HG03159 (cell line): Measurements from ENCODE around the gene PLSCR4.
"Not testable (repeated sequence)": the region's sequence is repeated elsewhere in the genome, so short reads cannot be mapped to it uniquely, and the experiment has no call there.

Experiments used
- ATAC-seq: cut with Tn5 transposase; IDR thresholded peaks from one replicate; pipeline ENCODE4 v1.9.1; 2021; ENCODE audit warnings: mild to moderate bottlenecking, moderate library complexity; ENCODE audit not compliant: unreplicated experiment

The PLSCR4 gene

DNA sequence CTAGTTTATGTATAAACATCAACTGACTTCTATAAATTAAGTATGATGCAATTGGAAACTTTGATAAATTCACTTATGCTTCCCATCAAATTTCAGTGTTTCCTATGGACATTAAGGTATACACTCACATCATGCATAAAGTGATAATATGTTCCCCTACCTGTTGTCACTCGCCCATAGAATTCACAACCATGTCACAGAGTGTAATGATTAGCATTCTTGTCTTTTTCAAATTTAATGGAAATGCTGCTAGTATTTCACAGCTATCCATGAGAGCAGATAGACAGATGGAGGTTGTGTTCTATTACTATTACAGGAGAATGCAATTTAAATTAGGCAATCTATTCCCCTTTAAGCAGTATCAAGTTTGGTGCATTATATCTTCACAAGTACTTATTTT is 984 bp downstream of the PLSCR4 start:
- no peak for ATAC-seq

- no peak for ATAC-seq
Measured at GRCh38 chr3:146247911-146248310, 3.0 kb downstream of the PLSCR4 start.

DNA sequence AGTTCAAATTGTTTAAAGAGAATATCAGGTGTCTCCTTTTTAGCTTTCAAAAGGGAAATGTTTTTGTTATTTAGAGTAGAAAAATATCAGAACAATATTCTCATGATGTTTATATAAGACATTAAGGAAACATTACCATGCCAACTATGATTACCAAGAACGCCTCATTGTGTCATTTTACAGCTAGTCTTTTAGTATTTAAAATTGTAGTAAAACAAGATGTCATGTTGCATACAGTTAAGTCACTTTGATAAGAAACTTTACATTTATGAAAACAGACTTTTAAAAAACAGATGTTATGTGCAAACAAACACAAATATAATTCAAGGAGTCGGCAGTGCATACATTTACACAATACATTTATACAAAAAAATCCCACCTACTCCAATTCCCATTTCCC is 4.4 kb downstream of the PLSCR4 start:
- ATAC-seq = no peak

DNA sequence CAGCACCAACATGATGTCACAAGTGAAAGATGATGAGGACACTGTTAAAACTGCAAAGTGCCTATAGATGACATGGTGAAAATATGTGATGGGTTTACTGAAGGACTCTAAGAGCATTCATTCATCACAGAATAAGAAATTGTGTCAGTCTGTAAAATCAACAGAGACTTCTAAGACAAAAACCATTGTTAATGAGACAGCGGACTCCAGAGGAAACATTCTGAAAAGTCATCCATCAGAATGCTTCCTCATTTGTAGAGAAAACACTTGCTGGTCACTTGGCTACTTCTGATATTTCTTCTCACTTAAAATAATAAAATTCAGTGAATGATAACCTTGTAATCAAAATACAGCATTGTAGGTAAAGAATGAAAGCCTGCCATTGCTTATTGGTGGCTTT is 7.3 kb downstream of the PLSCR4 start:
- no peak for ATAC-seq

- no peak for ATAC-seq
Measured at GRCh38 chr3:146241523-146242240, 9.2 kb downstream of the PLSCR4 start.

DNA sequence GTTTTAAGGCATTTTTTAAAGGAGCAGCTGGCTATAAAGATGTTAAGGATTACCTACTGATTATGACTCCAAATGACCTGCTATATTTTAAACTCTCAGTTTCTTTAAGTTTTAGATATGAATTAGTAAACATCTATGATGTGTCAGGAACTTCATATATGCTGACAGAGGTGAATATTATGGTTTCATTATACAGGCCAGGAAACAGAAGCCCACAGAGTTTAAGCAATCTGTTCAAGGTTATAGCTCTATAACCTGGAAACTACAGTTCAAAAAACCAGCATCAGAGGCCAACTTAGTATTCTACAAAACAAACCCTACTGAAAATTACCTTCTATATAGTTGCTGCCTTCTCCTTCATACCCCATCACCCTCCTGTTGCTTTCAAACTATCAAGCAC is 17.4 kb downstream of the PLSCR4 start:
- ATAC-seq = no peak

- no peak for ATAC-seq
Measured at GRCh38 chr3:146227486-146227885, 23.4 kb downstream of the PLSCR4 start.

DNA sequence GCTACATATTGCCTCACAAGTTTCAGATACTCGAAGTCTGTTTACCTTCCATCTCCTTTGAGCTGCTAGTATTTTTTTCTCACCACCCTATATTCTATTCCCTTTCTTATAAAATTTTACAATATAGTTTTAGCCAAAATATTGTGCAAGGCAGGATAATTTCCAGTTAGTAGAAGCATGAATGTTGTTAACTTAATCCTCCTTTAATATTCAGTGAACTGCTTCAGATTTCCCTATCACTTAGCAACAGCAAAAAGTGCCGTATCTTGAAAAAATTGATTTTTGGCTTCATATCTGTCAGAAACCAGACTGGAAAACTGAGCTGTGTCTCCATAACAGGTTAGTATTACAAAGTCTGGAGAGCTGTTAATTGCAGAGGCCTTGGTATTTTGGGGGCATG is 24.0 kb downstream of the PLSCR4 start:
- no peak for ATAC-seq

GRCh38 chr3:146225458-146225857 is 25.4 kb downstream of the PLSCR4 start:
- not testable (repeated sequence) for ATAC-seq

GRCh38 chr3:146223401-146224373 is 27.2 kb downstream of the PLSCR4 start:
- no peak for ATAC-seq

DNA sequence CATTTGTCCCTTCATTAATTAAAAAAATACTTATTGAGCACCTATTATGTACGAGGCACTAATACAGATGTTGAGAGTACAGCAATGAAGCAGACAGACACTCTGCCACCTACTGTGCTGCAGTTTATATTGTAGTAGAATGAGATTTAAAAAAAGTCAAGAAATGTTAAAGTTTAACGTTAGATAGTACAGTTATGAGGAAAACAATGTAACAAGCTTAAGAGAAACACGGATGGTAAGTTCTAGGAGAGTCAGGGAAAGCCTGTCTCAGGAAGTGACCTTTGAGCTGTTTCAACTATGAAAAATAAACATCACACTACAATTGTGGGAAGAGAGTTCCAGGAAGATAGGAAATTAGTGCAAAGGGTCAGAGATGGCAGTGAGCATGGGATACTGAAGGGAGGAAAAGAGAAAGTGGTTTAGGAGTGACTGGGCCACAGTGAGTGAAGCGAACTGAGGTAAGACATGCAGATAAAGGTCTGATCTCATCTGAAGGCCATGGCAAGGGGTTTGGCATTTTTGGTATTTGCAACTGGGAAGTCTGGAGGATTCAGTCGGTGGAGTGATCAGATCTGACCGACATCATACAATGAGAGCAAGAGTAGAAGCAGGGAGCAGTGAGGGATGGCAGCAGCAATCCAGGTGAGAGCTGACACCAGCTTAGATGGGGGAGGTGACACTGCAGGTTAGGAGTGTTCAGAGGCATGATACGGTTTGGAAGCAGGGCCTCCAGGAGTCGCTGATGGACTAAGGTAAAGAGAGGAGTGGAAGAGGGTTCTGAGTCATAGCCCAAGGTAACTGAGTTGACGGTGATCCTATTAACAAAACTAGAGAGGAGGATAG is 28.5 kb downstream of the PLSCR4 start:
- ATAC-seq = no peak

DNA sequence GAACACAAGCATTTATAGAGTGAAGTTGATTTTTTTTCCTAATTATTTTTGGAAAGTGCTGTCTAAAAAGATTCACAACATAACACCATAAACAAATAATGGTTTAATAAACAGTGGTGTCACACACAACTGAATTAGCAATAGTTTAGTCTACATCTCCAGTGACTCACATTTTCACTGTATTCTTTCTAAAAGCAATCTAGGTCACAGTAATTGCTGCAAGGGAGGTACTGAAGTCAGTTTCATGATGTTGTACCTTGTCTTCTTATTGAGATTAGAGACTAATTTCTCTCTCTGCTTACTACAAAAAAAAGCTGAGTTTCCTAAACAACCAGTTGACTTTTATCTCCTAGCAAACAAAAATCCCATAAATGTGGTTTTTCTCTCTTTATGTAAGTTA is 29.6 kb downstream of the PLSCR4 start:
- ATAC-seq = no peak

GRCh38 chr3:146218880-146219866 is 31.7 kb downstream of the PLSCR4 start:
- ATAC-seq = peak; percentile 67

- no peak for ATAC-seq
Measured at GRCh38 chr3:146217324-146217723, 33.6 kb downstream of the PLSCR4 start.

- no peak for ATAC-seq
Measured at GRCh38 chr3:146214493-146214892, 36.4 kb downstream of the PLSCR4 start.

- no peak for ATAC-seq
Measured at GRCh38 chr3:146209371-146209770, 41.5 kb downstream of the PLSCR4 start.

- ATAC-seq = no peak
Measured at GRCh38 chr3:146203776-146204175, 47.1 kb downstream of the PLSCR4 start.

GRCh38 chr3:146200461-146201220 is 50.3 kb downstream of the PLSCR4 start:
- ATAC-seq = no peak

DNA sequence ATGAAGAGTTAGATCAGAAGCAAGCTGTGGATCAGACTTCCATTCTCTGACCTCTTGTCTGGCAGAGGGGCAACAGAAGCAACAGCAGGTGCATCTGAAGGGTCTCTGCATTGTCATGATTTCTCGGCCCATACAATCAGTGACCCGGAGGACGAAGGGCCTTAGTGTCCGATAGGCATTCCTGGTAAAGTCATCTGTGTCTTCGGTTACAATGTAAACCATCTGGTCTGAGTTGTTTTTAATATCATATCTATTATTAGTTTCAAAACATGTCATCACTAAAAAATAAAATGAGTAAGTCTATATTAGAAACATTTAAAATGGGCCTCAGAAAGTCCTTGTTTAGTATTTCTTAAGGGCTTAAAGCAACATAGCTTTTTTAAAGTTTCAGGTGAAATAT is 51.1 kb downstream of the PLSCR4 start:
- ATAC-seq = no peak
